Loucy (cell line): ENCODE results near the gene DDX39A.

Source experiments
- EZH2phosphoT487 ChIP-seq: fragments of 200-600 bp; IDR thresholded peaks from 2 replicates; pipeline ENCODE4 v1.6.1; 2018; ENCODE audit warnings: antibody characterized with exemption, mild to moderate bottlenecking, moderate library complexity, borderline replicate concordance
- TF ChIP-seq, protein P1 (sequence below): fragments of 200-600 bp; sonication (generic); conservative IDR thresholded peaks from 2 replicates; pipeline ENCODE4 v1.5.1; 2014; ENCODE audit warnings: mild to moderate bottlenecking, antibody characterized with exemption, low read length

DNA sequence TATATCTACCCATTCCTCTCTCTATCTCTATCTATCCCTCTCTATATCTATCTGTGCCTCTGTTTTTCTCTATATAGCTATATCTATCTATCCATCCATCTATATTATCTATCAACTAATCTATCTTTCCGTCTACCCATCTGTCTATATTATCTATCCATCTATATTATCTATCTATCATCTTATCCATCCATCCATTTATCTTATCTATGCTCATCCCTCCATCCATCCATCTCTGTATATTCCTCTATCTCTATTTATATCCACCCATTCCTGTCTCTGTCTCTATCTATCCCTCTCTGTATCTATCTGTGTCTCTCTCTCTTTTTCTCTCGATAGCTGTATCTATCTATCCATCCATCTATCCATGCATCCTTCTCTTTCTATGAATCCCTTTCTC lies 41.8 kb upstream of the DDX39A start:
- TF ChIP-seq, protein P1, sequence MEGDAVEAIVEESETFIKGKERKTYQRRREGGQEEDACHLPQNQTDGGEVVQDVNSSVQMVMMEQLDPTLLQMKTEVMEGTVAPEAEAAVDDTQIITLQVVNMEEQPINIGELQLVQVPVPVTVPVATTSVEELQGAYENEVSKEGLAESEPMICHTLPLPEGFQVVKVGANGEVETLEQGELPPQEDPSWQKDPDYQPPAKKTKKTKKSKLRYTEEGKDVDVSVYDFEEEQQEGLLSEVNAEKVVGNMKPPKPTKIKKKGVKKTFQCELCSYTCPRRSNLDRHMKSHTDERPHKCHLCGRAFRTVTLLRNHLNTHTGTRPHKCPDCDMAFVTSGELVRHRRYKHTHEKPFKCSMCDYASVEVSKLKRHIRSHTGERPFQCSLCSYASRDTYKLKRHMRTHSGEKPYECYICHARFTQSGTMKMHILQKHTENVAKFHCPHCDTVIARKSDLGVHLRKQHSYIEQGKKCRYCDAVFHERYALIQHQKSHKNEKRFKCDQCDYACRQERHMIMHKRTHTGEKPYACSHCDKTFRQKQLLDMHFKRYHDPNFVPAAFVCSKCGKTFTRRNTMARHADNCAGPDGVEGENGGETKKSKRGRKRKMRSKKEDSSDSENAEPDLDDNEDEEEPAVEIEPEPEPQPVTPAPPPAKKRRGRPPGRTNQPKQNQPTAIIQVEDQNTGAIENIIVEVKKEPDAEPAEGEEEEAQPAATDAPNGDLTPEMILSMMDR, result no peak
- TF ChIP-seq EZH2phosphoT487, result no peak
